Prostate gland (tissue), 2 donors: ENCODE results near the gene ITLN2.

Source experiments
- CTCF ChIP-seq, 4 experiments: fragments of 200-600 bp in 2 of 4; fragments of 450-650 bp in 2 of 4; sonication (generic) in 2 of 4; IDR thresholded peaks; 1 replicate in 3 of 4; 2 replicates in 1 of 4; pipeline ENCODE4 v1.5.1; 2016 to 2019; ENCODE audit warnings: antibody characterized with exemption in 4 of 4, mild to moderate bottlenecking in 2 of 4, moderate library complexity in 2 of 4
- POLR2AphosphoS5 ChIP-seq: sonication (generic); formaldehyde crosslinking; IDR thresholded peaks from one replicate; pipeline ENCODE4 v1.6.1; 2017; ENCODE audit warnings: antibody characterized with exemption

GRCh38 chr1:160954158-160955104 lies at the start of gene ITLN2:
- TF ChIP-seq CTCF (IDR thresholded peaks at IDR 0.05), result peak in 3 of 4 experiments; percentile 38 to 60 (median 38)
- TF ChIP-seq POLR2AphosphoS5, result no peak
